WTC11 (cell line): ENCODE data around the gene RNF113B. TPM values are rescaled to one million over a fixed set of nuclear protein-coding genes. Genes with fewer than 3 reads are reported as not detected.
A peak's percentile ranks its signal among the peaks of the same experiment; 100 is the strongest.

Experiments
- ATAC-seq: fragments of 200-7000 bp; cut with Tn5 transposase; 2 replicates; pipeline ENCODE4 v1.10.0; 2021; ENCODE audit warnings: mild to moderate bottlenecking, moderate library complexity
- CTCF ChIA-PET: fragments of 300-600 bp; sonication (Branson Sonifier 250); formaldehyde crosslinking; loops from one replicate; lab custom pipeline; 2021; ENCODE audit warnings: antibody characterized with exemption; lab: Charles Lee
- POLR2A ChIA-PET: fragments of 350-600 bp; sonication (Branson Sonifier 250); formaldehyde crosslinking; loops from one replicate; lab custom pipeline; 2021; ENCODE audit warnings: antibody characterized with exemption; lab: Charles Lee
- DNase-seq: peaks from one replicate; pipeline ENCODE4 v3.0.0; 2021; ENCODE audit warnings: low spot score
- H3K27ac Mint-ChIP-seq: 2 replicates; pipeline ENCODE4 v1.8.0; 2021; ENCODE audit warnings: mixed read lengths
- H3K27me3 Mint-ChIP-seq: 2 replicates; pipeline ENCODE4 v1.8.0; 2021; ENCODE audit warnings: low read depth, mild to moderate bottlenecking, moderate library complexity, mixed read lengths
- H3K36me3 Mint-ChIP-seq: 2 replicates; pipeline ENCODE4 v1.8.0; 2021; ENCODE audit warnings: mixed read lengths
- H3K4me1 Mint-ChIP-seq: 2 replicates; pipeline ENCODE4 v1.8.0; 2022; ENCODE audit warnings: mixed read lengths
- H3K4me3 Mint-ChIP-seq: 2 replicates; pipeline ENCODE4 v1.8.0; 2021; ENCODE audit warnings: mild to moderate bottlenecking, moderate library complexity, mixed read lengths
- H3K9me3 Mint-ChIP-seq: 2 replicates; pipeline ENCODE4 v1.8.0; 2021; ENCODE audit warnings: mixed read lengths
- CREB1 ChIP-seq: sonication (generic); formaldehyde crosslinking; IDR thresholded peaks from 2 replicates; pipeline ENCODE4 v1.8.0; 2023; ENCODE audit warnings: mild to moderate bottlenecking, missing genetic modification reagents
- KAT7 ChIP-seq: sonication (generic); formaldehyde crosslinking; IDR thresholded peaks from 2 replicates; pipeline ENCODE4 v1.8.1; 2023; ENCODE audit warnings: missing genetic modification reagents, mild to moderate bottlenecking, borderline replicate concordance
- NFE2L1 ChIP-seq: sonication (generic); formaldehyde crosslinking; IDR thresholded peaks from 2 replicates; pipeline ENCODE4 v1.8.1; 2023; ENCODE audit warnings: missing genetic modification reagents
- ZNF121 ChIP-seq: sonication (generic); formaldehyde crosslinking; IDR thresholded peaks from 2 replicates; pipeline ENCODE4 v1.8.0; 2023; ENCODE audit warnings: missing genetic modification reagents
- ZNF317 ChIP-seq: sonication (generic); formaldehyde crosslinking; IDR thresholded peaks from 2 replicates; pipeline ENCODE4 v1.8.1; 2023; ENCODE audit warnings: low read depth, mild to moderate bottlenecking, moderate library complexity, missing genetic modification reagents, borderline replicate concordance
- ZNF423 ChIP-seq: fragments of 250-450 bp; sonication (Bioruptor Pico); IDR thresholded peaks from 2 replicates; pipeline ENCODE4 v2.1.2; 2022; ENCODE audit warnings: mild to moderate bottlenecking, moderate library complexity
- total RNA-seq: library from RNA; stranded (reverse); gene quantifications from 3 replicates; pipeline ENCODE4 v1.2.3, GENCODE V29; 2021
- TF ChIP-seq, protein P1 (sequence below): sonication (generic); formaldehyde crosslinking; IDR thresholded peaks from 2 replicates; pipeline ENCODE4 v1.8.1; 2022; ENCODE audit warnings: mild to moderate bottlenecking, moderate library complexity, missing genetic modification reagents
- TF ChIP-seq, protein P2 (sequence below): fragments of 250-450 bp; sonication (Bioruptor Pico); IDR thresholded peaks from 2 replicates; pipeline ENCODE4 v1.9.0; 2021; ENCODE audit warnings: mild to moderate bottlenecking
- TF ChIP-seq, protein P3 (sequence below): sonication (generic); formaldehyde crosslinking; IDR thresholded peaks from 2 replicates; pipeline ENCODE4 v1.8.1; 2023; ENCODE audit warnings: mild to moderate bottlenecking, moderate library complexity, missing genetic modification reagents
- TF ChIP-seq, protein P4 (sequence below): fragments of 250-450 bp; sonication (Bioruptor Pico); IDR thresholded peaks from 2 replicates; pipeline ENCODE4 v1.9.0; 2021; ENCODE audit warnings: moderate library complexity, mild to moderate bottlenecking, inconsistent platforms, borderline replicate concordance
- TF ChIP-seq, protein P5 (sequence below): sonication (generic); formaldehyde crosslinking; IDR thresholded peaks from 2 replicates; pipeline ENCODE4 v1.8.0; 2022; ENCODE audit warnings: mild to moderate bottlenecking, missing genetic modification reagents

The RNF113B gene
- total RNA-seq, 1 experiment from 2014 or later, result not detected

DNA sequence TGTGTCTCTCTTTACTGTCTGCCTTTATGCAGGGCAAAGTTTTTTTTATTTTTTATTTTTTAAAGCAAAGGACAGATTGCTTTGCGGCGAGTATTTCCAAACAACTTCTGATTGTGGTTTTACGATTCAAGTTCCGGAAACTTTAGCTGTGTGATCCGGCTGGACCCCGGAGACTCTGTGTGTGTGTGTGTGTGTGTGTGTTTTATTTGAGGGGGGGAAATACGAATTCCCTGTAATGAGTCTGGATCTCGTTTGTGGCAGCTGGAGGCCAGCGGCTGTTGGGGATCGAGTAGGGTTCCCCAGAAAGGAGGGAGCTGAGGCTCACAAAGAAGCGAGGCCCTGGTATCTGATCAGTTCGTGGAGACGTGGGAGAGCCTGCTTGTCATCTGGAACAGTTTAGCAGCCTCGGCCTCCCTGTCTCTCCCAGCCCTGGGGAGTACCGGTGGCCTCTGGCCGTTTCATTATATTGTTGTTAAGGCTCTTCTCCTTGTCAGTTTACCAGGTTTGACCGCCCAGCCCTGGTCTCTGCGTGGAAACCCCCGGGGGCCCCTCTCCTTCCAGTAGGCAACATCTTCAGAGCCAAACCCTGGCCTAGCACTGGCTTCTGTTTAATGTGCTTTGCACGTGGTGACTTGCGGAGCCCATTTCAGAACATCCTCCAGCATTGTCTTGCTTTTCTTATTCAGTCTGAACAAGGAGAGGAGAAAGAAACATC lies 32.9 kb downstream of the RNF113B start:
- ChIA-PET CTCF (interaction anchor here (1.0 kb wide), 2 partner anchors 111 to 304 kb away, joined by 3 to 4 read pairs; no protein-coding TSS in a partner anchor), POLR2A (interaction anchor here (1.0 kb wide), 1 partner anchor 206 kb away, joined by 3 read pairs; no protein-coding TSS in a partner anchor)
- Mint-ChIP-seq H3K36me3 (peaks cover 2% of the 10 kb centered on the region; the same call in 1 of the 2 replicates), H3K9me3 (no peaks in the 10 kb centered on the region), H3K4me3 (peak overlapping the region; percentile 88), H3K27ac (no peak overlapping the region), H3K4me1 (peaks cover 45% of the 10 kb centered on the region), H3K27me3 (peaks cover 30% of the 10 kb centered on the region)
- no peak for DNase-seq
- TF ChIP-seq ZNF423 (CRISPR knock-in tag), result no peak
- TF ChIP-seq, protein P1, sequence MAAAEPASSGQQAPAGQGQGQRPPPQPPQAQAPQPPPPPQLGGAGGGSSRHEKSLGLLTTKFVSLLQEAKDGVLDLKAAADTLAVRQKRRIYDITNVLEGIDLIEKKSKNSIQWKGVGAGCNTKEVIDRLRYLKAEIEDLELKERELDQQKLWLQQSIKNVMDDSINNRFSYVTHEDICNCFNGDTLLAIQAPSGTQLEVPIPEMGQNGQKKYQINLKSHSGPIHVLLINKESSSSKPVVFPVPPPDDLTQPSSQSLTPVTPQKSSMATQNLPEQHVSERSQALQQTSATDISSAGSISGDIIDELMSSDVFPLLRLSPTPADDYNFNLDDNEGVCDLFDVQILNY (CRISPR knock-in tag), result no peak
- TF ChIP-seq, protein P2, sequence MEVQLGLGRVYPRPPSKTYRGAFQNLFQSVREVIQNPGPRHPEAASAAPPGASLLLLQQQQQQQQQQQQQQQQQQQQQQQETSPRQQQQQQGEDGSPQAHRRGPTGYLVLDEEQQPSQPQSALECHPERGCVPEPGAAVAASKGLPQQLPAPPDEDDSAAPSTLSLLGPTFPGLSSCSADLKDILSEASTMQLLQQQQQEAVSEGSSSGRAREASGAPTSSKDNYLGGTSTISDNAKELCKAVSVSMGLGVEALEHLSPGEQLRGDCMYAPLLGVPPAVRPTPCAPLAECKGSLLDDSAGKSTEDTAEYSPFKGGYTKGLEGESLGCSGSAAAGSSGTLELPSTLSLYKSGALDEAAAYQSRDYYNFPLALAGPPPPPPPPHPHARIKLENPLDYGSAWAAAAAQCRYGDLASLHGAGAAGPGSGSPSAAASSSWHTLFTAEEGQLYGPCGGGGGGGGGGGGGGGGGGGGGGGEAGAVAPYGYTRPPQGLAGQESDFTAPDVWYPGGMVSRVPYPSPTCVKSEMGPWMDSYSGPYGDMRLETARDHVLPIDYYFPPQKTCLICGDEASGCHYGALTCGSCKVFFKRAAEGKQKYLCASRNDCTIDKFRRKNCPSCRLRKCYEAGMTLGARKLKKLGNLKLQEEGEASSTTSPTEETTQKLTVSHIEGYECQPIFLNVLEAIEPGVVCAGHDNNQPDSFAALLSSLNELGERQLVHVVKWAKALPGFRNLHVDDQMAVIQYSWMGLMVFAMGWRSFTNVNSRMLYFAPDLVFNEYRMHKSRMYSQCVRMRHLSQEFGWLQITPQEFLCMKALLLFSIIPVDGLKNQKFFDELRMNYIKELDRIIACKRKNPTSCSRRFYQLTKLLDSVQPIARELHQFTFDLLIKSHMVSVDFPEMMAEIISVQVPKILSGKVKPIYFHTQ (CRISPR knock-in tag), result no peak
- TF ChIP-seq, protein P3, sequence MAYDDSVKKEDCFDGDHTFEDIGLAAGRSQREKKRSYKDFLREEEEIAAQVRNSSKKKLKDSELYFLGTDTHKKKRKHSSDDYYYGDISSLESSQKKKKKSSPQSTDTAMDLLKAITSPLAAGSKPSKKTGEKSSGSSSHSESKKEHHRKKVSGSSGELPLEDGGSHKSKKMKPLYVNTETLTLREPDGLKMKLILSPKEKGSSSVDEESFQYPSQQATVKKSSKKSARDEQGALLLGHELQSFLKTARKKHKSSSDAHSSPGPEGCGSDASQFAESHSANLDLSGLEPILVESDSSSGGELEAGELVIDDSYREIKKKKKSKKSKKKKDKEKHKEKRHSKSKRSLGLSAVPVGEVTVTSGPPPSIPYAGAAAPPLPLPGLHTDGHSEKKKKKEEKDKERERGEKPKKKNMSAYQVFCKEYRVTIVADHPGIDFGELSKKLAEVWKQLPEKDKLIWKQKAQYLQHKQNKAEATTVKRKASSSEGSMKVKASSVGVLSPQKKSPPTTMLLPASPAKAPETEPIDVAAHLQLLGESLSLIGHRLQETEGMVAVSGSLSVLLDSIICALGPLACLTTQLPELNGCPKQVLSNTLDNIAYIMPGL (CRISPR knock-in tag), result no peak
- TF ChIP-seq, protein P4, sequence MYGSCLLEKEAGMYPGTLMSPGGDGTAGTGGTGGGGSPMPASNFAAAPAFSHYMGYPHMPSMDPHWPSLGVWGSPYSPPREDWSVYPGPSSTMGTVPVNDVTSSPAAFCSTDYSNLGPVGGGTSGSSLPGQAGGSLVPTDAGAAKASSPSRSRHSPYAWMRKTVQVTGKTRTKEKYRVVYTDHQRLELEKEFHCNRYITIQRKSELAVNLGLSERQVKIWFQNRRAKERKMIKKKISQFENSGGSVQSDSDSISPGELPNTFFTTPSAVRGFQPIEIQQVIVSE (CRISPR knock-in tag), result no peak
- no peak for TF ChIP-seq CREB1 (CRISPR knock-in tag)
- TF ChIP-seq ZNF121 (CRISPR knock-in tag), result no peak
- TF ChIP-seq, protein P5, sequence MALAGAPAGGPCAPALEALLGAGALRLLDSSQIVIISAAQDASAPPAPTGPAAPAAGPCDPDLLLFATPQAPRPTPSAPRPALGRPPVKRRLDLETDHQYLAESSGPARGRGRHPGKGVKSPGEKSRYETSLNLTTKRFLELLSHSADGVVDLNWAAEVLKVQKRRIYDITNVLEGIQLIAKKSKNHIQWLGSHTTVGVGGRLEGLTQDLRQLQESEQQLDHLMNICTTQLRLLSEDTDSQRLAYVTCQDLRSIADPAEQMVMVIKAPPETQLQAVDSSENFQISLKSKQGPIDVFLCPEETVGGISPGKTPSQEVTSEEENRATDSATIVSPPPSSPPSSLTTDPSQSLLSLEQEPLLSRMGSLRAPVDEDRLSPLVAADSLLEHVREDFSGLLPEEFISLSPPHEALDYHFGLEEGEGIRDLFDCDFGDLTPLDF (CRISPR knock-in tag), result no peak
- TF ChIP-seq ZNF317 (CRISPR knock-in tag), result no peak
- no peak for ATAC-seq

DNA sequence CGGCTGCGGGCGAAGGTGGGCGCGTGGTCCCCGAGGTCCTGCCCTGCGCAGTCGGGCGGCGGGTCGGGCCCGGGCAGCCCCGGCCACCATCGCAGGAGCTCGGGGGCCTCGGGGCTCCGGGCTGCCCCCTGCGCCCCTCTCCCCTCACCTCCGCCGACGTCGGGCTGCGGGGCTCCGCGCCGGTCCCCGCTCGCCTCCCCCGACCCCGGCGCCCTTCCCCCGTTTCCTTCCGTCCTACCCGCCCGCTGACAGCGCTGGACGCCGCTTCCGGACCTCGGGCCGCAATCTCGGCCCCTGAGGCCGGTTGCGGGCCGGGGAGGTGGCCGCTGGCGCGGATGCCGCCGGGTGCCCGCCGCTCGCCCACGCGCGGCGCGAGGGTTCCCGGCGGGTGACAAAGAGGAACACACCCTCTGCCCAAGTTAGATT lies 33.5 kb downstream of the RNF113B start:
- no peaks in the 10 kb centered on the region for H3K9me3 Mint-ChIP-seq
- no peaks in the 10 kb centered on the region for H3K36me3 Mint-ChIP-seq
- H3K4me1 Mint-ChIP-seq, result peaks cover 45% of the 10 kb centered on the region
- peak overlapping the region; percentile 88 for H3K4me3 Mint-ChIP-seq
- peaks cover 30% of the 10 kb centered on the region for H3K27me3 Mint-ChIP-seq
- ATAC-seq (no peak), DNase-seq (peak; percentile 26)
- ChIA-PET CTCF (interaction anchor here (1.0 kb wide), 2 partner anchors 110 to 305 kb away, joined by 3 to 4 read pairs; no protein-coding TSS in a partner anchor), POLR2A (interaction anchor here (1.0 kb wide), 1 partner anchor 207 kb away, joined by 3 read pairs; no protein-coding TSS in a partner anchor)
- no peak for TF ChIP-seq ZNF121 (CRISPR knock-in tag)
- TF ChIP-seq, protein P1 (CRISPR knock-in tag), result 0 out of 2 replicates have a peak, but pooled peaks have one; percentile 9
- no peak overlapping the region for H3K27ac Mint-ChIP-seq

DNA sequence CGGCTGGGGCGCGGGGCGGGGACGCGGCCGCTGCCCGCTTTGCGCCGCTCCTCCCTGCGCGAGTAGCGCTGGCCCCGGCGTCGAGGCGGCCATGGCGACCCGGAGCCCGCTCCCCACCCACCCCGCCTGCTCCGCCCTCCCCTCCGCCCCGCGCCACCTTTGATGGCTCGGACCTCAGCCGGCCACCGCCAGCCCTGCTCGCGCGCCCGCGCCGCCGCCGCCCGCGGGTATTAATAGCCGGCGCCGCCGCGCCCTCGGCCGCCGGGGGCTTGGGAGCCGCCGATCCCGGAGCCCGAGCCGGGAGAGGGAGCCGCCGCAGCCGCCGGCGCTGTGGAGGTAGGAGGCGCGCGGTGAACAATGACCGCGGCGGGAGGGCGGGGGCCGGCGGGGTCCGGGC lies 33.9 kb downstream of the RNF113B start:
- ATAC-seq (peak; percentile 1; the same call in 1 of the 2 replicates), DNase-seq (no peak)
- Mint-ChIP-seq H3K36me3 (no peaks in the 10 kb centered on the region), H3K4me3 (no peak overlapping the region), H3K27me3 (peaks cover 30% of the 10 kb centered on the region), H3K27ac (no peak overlapping the region), H3K9me3 (no peaks in the 10 kb centered on the region), H3K4me1 (peaks cover 45% of the 10 kb centered on the region)
- ChIA-PET POLR2A (interaction anchor here (1.0 kb wide), 1 partner anchor 207 kb away, joined by 3 read pairs; no protein-coding TSS in a partner anchor), CTCF (no interaction called here)
- peak; percentile 69; the same call in 1 of the 2 replicates for TF ChIP-seq KAT7 (CRISPR knock-in tag)
- no peak for TF ChIP-seq NFE2L1
